ENCODE data around the gene CELF1. TPM values are rescaled to one million over a fixed set of nuclear protein-coding genes. Genes with fewer than 3 reads are reported as not detected.

CELF1 gene
- polyA plus RNA-seq, 1 of the 3 experiments (the other 2 are of a cell fraction): 47.5 TPM

DNA sequence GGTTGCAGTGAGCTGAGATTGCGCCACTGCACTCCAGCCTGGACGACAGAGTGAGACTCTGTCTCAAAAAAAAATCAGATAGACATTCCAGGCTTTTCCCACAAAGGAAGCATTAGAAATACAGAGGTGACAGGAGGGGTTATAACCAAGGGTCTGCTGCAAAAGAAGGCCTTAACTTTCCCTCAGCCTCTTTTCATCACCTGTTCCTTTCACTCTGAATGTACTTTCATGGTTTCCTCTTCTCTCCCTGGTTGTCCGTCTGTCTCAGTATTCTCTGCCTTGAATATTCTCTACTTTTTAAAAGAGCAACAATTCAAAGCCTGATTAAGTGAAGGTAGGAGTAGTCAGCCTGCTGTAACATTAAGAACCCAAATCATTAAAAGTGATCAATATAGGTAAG, 50.2 kb downstream of the CELF1 start:
- TF ChIP-seq CHD2 (IDR thresholded peaks at IDR 0.05; ENCODE audit: low read length, partially characterized antibody) (no peak), YY1 (IDR thresholded peaks at IDR 0.05; ENCODE audit: low read depth) (no peak)
- Histone ChIP-seq H3K9me2 (no peaks in the 10 kb centered on the region), H3K9ac (no peak overlapping the region), H3K79me2 (ENCODE audit: insufficient read depth) (peaks cover 100% of the 10 kb centered on the region), H2AFZ (ENCODE audit: low read depth) (no peak overlapping the region), H3F3A (replicated peaks; ENCODE audit: insufficient read depth) (peaks cover 8% of the 10 kb centered on the region), H3K27me3 (ENCODE audit: insufficient read depth) (no peaks in the 10 kb centered on the region), H3K4me3 (ENCODE audit: low read depth in 2 of 2, low read length in 1 of 2) (no peak overlapping the region), H3K36me3 (replicated peaks in 1 of 2; ENCODE audit: control insufficient read depth in 1 of 2, insufficient read depth in 2 of 2, low read length in 1 of 2) (peaks cover 15 to 16% of the 10 kb centered on the region in 2 experiments), H3K4me2 (no peak overlapping the region), H3K4me1 (ENCODE audit: control insufficient read depth in 1 of 2, insufficient read depth in 2 of 2, low read depth in 1 of 2, low read length in 1 of 2) (peaks cover 24 to 25% of the 10 kb centered on the region in 2 experiments), H4K20me1 (ENCODE audit: insufficient read depth) (peaks cover 97% of the 10 kb centered on the region), H3K27ac (ENCODE audit: low read depth in 2 of 2, low read length in 1 of 2) (no peak overlapping the region), H3K9me3 (no peaks in the 10 kb centered on the region)
- WGBS (ENCODE audit: low lambda C conversion rate): 98% methylated on average over 3 of the region's 3 CpGs
- DNase-seq: no peak
- ChIA-PET CTCF (no interaction called here), POLR2A (no interaction called here)

DNA sequence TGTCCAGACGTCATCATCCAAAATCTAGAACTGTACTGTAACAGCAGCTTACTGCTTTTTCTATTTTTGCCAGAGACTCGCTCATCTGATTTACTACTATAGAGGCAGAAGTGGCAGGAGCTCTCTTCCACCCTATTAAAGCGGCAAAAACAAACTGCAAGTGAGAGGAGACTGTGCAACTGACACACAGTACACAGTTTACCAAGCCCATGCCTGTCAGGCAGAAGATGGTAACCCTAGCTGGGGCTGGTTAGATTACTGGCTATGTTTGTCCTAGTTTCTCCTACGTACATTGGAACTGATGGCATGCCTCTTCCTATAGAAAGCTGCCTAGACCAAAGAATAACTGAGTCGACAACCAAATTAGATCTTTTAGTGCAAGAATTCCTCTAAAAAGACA, 51.8 kb downstream of the CELF1 start:
- H3K4me2 ChIP-seq: no peak overlapping the region
- no peaks in the 10 kb centered on the region for H3F3A ChIP-seq (replicated peaks; ENCODE audit: insufficient read depth)
- POLR2A ChIA-PET: interaction anchor here (1.5 kb wide), 1 partner anchor 64 kb away, joined by 3 read pairs; the partner anchor contains the start of gene PTPMT1
- peaks cover 95% of the 10 kb centered on the region for H4K20me1 ChIP-seq (ENCODE audit: insufficient read depth)
- no peak overlapping the region for H2AFZ ChIP-seq (ENCODE audit: low read depth)
- CTCF ChIA-PET: interaction anchor here (1.8 kb wide), 1 partner anchor 14 kb away, joined by 4 read pairs; no protein-coding TSS in a partner anchor
- H3K9me3 ChIP-seq: no peaks in the 10 kb centered on the region
- no peak overlapping the region for H3K9ac ChIP-seq
- H3K27ac ChIP-seq (ENCODE audit: low read depth in 2 of 2, low read length in 1 of 2): no peak overlapping the region
- TF ChIP-seq MEF2A (IDR thresholded peaks at IDR 0.05; ENCODE audit: borderline replicate concordance, low read depth) (no peak), FOXJ3 (CRISPR knock-in tag; IDR thresholded peaks at IDR 0.05) (no peak), NFIC (IDR thresholded peaks at IDR 0.05; ENCODE audit: borderline replicate concordance) (no peak), TAF1 (IDR thresholded peaks at IDR 0.05; ENCODE audit: borderline replicate concordance, low read depth, low read length) (no peak), YY1 (IDR thresholded peaks at IDR 0.05; ENCODE audit: low read depth) (no peak)
- no peak for DNase-seq
- WGBS (ENCODE audit: low lambda C conversion rate): 100% methylated on average over 5 of the region's 5 CpGs
- H3K9me2 ChIP-seq: no peaks in the 10 kb centered on the region
- peaks cover 15 to 27% of the 10 kb centered on the region in 2 experiments for H3K36me3 ChIP-seq (replicated peaks in 1 of 2; ENCODE audit: control insufficient read depth in 1 of 2, insufficient read depth in 2 of 2, low read length in 1 of 2)
- H3K79me2 ChIP-seq (ENCODE audit: insufficient read depth): peaks cover 100% of the 10 kb centered on the region
- H3K4me3 ChIP-seq (ENCODE audit: low read depth in 2 of 2, low read length in 1 of 2): no peak overlapping the region
- peaks cover 26 to 27% of the 10 kb centered on the region in 2 experiments; a peak in 3 of 4 replicates for H3K4me1 ChIP-seq (ENCODE audit: control insufficient read depth in 1 of 2, insufficient read depth in 2 of 2, low read depth in 1 of 2, low read length in 1 of 2)
- H3K27me3 ChIP-seq (ENCODE audit: insufficient read depth): no peaks in the 10 kb centered on the region

GRCh38 chr11:47500121-47500520, 52.8 kb downstream of the CELF1 start:
- H3F3A ChIP-seq (replicated peaks; ENCODE audit: insufficient read depth): no peaks in the 10 kb centered on the region
- no peak for TF ChIP-seq POLR2AphosphoS5 (IDR thresholded peaks at IDR 0.05; ENCODE audit: low read depth, low read length)
- H3K4me3 ChIP-seq (ENCODE audit: low read depth in 2 of 2, low read length in 1 of 2): no peak overlapping the region
- H3K27me3 ChIP-seq (ENCODE audit: insufficient read depth): no peaks in the 10 kb centered on the region
- peaks cover 19 to 37% of the 10 kb centered on the region in 2 experiments for H3K36me3 ChIP-seq (replicated peaks in 1 of 2; ENCODE audit: control insufficient read depth in 1 of 2, insufficient read depth in 2 of 2, low read length in 1 of 2)
- peaks cover 26 to 37% of the 10 kb centered on the region in 2 experiments; a peak in 3 of 4 replicates for H3K4me1 ChIP-seq (ENCODE audit: control insufficient read depth in 1 of 2, insufficient read depth in 2 of 2, low read depth in 1 of 2, low read length in 1 of 2)
- H3K79me2 ChIP-seq (ENCODE audit: insufficient read depth): peaks cover 100% of the 10 kb centered on the region
- no peak overlapping the region for H3K4me2 ChIP-seq
- H3K9ac ChIP-seq: no peak overlapping the region
- H2AFZ ChIP-seq (ENCODE audit: low read depth): no peak overlapping the region
- CTCF ChIA-PET: interaction anchor here (1.8 kb wide), 1 partner anchor 15 kb away, joined by 4 read pairs; no protein-coding TSS in a partner anchor
- peaks cover 95% of the 10 kb centered on the region for H4K20me1 ChIP-seq (ENCODE audit: insufficient read depth)
- H3K9me3 ChIP-seq: no peaks in the 10 kb centered on the region
- POLR2A ChIA-PET: no interaction called here
- DNase-seq: no peak
- H3K27ac ChIP-seq (ENCODE audit: low read depth in 2 of 2, low read length in 1 of 2): peak overlapping the region in 1 of 2 experiments; percentile 84; a peak in 2 of 4 replicates
- H3K9me2 ChIP-seq: no peaks in the 10 kb centered on the region
